HepG2 (cell line): ENCODE measurements around the gene FNIP2. TPM values are rescaled to one million over a fixed set of nuclear protein-coding genes. Genes with fewer than 3 reads are reported as not detected.

Experiments used
- AHDC1 ChIP-seq: sonication (generic); formaldehyde crosslinking; IDR thresholded peaks from 2 replicates; pipeline ENCODE4 v1.5.1; 2020; ENCODE audit warnings: mild to moderate bottlenecking, missing genetic modification reagents, borderline replicate concordance
- BRF2 ChIP-seq: sonication (generic); formaldehyde crosslinking; IDR thresholded peaks from 2 replicates; pipeline ENCODE4 v1.8.1; 2022; ENCODE audit warnings: mild to moderate bottlenecking, missing genetic modification reagents
- CREB1 ChIP-seq, 2 experiments: fragments of 450-650 bp in 1 of 2; IDR thresholded peaks; 2 replicates each; pipeline ENCODE4 v1.6.1; 2016 to 2017; ENCODE audit warnings: control low read depth in 1 of 2, mild to moderate bottlenecking in 1 of 2, missing compliant biosample characterization in 1 of 2, missing genetic modification characterization in 1 of 2
- CREM ChIP-seq, 2 experiments: sonication (generic) in 1 of 2; formaldehyde crosslinking in 1 of 2; IDR thresholded peaks; 2 replicates each; pipeline versions ENCODE4 v1.4.0 to v1.6.1; 2016 to 2020; ENCODE audit warnings: antibody characterized with exemption in 1 of 2, mild to moderate bottlenecking in 1 of 2, missing genetic modification reagents in 1 of 2
- DNMT1 ChIP-seq: sonication (generic); formaldehyde crosslinking; IDR thresholded peaks from 2 replicates; pipeline ENCODE4 v1.5.1; 2020; ENCODE audit warnings: mild to moderate bottlenecking, missing genetic modification reagents
- FOXJ3 ChIP-seq: sonication (generic); formaldehyde crosslinking; IDR thresholded peaks from 2 replicates; pipeline ENCODE4 v1.4.0; 2020; ENCODE audit warnings: missing genetic modification reagents, mild to moderate bottlenecking, borderline replicate concordance
- FOXK2 ChIP-seq: fragments of 450-650 bp; IDR thresholded peaks from 2 replicates; pipeline ENCODE4 v1.6.1; 2016
- HNF4A ChIP-seq: sonication (generic); formaldehyde crosslinking; IDR thresholded peaks from 2 replicates; pipeline ENCODE4 v1.4.0; 2020; ENCODE audit warnings: missing genetic modification reagents
- HNF4G ChIP-seq, 2 experiments: sonication (generic) in 1 of 2; formaldehyde crosslinking in 1 of 2; IDR thresholded peaks; 2 replicates each; pipeline versions ENCODE4 v1.4.0 to v1.6.1; 2011 to 2020; ENCODE audit warnings: borderline replicate concordance in 2 of 2, low read depth in 2 of 2, mild to moderate bottlenecking in 2 of 2, low read length in 1 of 2, missing genetic modification reagents in 1 of 2, moderate library complexity in 1 of 2
- KLF11 ChIP-seq: IDR thresholded peaks from 2 replicates; pipeline ENCODE4 v1.6.1; 2016; ENCODE audit warnings: missing compliant biosample characterization
- KMT2B ChIP-seq: IDR thresholded peaks from 2 replicates; pipeline ENCODE4 v1.6.1; 2016; ENCODE audit warnings: missing genetic modification reagents, missing compliant biosample characterization
- MIXL1 ChIP-seq: IDR thresholded peaks from 2 replicates; pipeline ENCODE4 v1.6.1; 2016
- PITX1 ChIP-seq: sonication (generic); formaldehyde crosslinking; IDR thresholded peaks from 2 replicates; pipeline ENCODE4 v1.5.1; 2020; ENCODE audit warnings: mild to moderate bottlenecking, missing genetic modification reagents
- POLR2AphosphoS2 ChIP-seq: IDR thresholded peaks from 2 replicates; pipeline ENCODE4 v1.6.1; 2011; ENCODE audit warnings: low read depth, low read length, improper control_type of control experiment
- PPARG ChIP-seq: conservative IDR thresholded peaks from 2 replicates; pipeline ENCODE4 v1.6.1; 2016; ENCODE audit warnings: missing biosample characterization, missing genetic modification reagents
- PRDM15 ChIP-seq: sonication (generic); formaldehyde crosslinking; IDR thresholded peaks from 2 replicates; pipeline ENCODE4 v1.4.0; 2020; ENCODE audit warnings: missing genetic modification reagents
- PTBP1 ChIP-seq: fragments of 200-400 bp; formaldehyde crosslinking; IDR thresholded peaks from 2 replicates; pipeline ENCODE4 v1.6.1; 2018; ENCODE audit warnings: low read length, low read depth; ENCODE audit not compliant: poor library complexity, severe bottlenecking
- SATB2 ChIP-seq: sonication (generic); formaldehyde crosslinking; IDR thresholded peaks from 2 replicates; pipeline ENCODE4 v1.5.0; 2020; ENCODE audit warnings: missing genetic modification reagents
- TBX3 ChIP-seq: fragments of 450-650 bp; IDR thresholded peaks from 2 replicates; pipeline ENCODE4 v1.6.1; 2017; ENCODE audit warnings: antibody characterized with exemption, mild to moderate bottlenecking, inconsistent platforms, borderline replicate concordance
- ZNF335 ChIP-seq: sonication (generic); formaldehyde crosslinking; IDR thresholded peaks from 2 replicates; pipeline ENCODE4 v1.4.0; 2020; ENCODE audit warnings: missing genetic modification reagents
- ZNF674 ChIP-seq: sonication (generic); formaldehyde crosslinking; IDR thresholded peaks from 2 replicates; pipeline ENCODE4 v1.5.0; 2020; ENCODE audit warnings: low read depth, mild to moderate bottlenecking, missing genetic modification reagents
- polyA plus RNA-seq, 8 experiments: library from polyadenylated mRNA; depleted of rRNA in 3 of 8; stranded (reverse) in 7 of 8; unstranded in 1 of 8; fragments of >200 nt; fragmentation: Illumina TruSeq in 4 of 8; extraction: Trizol in 4 of 8; gene quantifications; 2 replicates each; pipeline versions ENCODE4 v1.2.1 to v1.2.3, GENCODE V29; 2011 to 2016; ENCODE audit warnings: low read depth in 4 of 8, missing spikeins in 1 of 8, mixed read lengths in 1 of 8; ENCODE audit not compliant: insufficient read depth in 1 of 8
- total RNA-seq, 5 experiments: library from RNA; depleted of rRNA; stranded (reverse); fragments of >200 nt; fragmentation: Illumina TruSeq; extraction: Trizol; gene quantifications; 2 replicates each; pipeline ENCODE4 v1.2.3, GENCODE V29; 2016; ENCODE audit warnings: low read depth in 1 of 5

Gene FNIP2
- total and polyA plus RNA-seq, 2 of the 13 experiments (the other 11 are each of a cell fraction or from before 2014, with no cell fraction given), result 15.5 to 21.0 TPM

GRCh38 chr4:158812543-158812942 is 43.7 kb downstream of the FNIP2 start (continued):
- peak; percentile 48; the same call in 1 of the 2 replicates for TF ChIP-seq TBX3
- TF ChIP-seq AHDC1 (CRISPR knock-in tag), result peak; percentile 78; the same call in 1 of the 2 replicates
- no peak for TF ChIP-seq SATB2 (CRISPR knock-in tag)
- TF ChIP-seq PPARG (CRISPR knock-in tag), result no peak
- no peak for TF ChIP-seq KMT2B (CRISPR knock-in tag)
- TF ChIP-seq FOXK2, result peak; percentile 47; the same call in 1 of the 2 replicates
- TF ChIP-seq ZNF335 (CRISPR knock-in tag), result no peak
- TF ChIP-seq PITX1 (CRISPR knock-in tag), result no peak
- no peak for TF ChIP-seq BRF2 (CRISPR knock-in tag)
- TF ChIP-seq CREM (IDR thresholded peaks at IDR 0.05), result peak; percentile 53; the same call in 1 of the 2 replicates
- TF ChIP-seq CREM (CRISPR knock-in tag; IDR thresholded peaks at IDR 0.05), result no peak
- peak; percentile 53; the same call in 1 of the 2 replicates for TF ChIP-seq MIXL1 (CRISPR knock-in tag)
- TF ChIP-seq HNF4A (CRISPR knock-in tag), result peak; percentile 92
- TF ChIP-seq HNF4G (IDR thresholded peaks at IDR 0.05; ENCODE audit: borderline replicate concordance, low read depth, low read length), result peak; percentile 81
- no peak for TF ChIP-seq HNF4G (CRISPR knock-in tag; IDR thresholded peaks at IDR 0.05; ENCODE audit: borderline replicate concordance, low read depth)
- TF ChIP-seq DNMT1 (CRISPR knock-in tag), result no peak
- no peak for TF ChIP-seq POLR2AphosphoS2
- TF ChIP-seq CREB1 (IDR thresholded peaks at IDR 0.05), result no peak
- TF ChIP-seq CREB1 (CRISPR knock-in tag; IDR thresholded peaks at IDR 0.05), result peak; percentile 41; the same call in 1 of the 2 replicates
- no peak for TF ChIP-seq ZNF674 (CRISPR knock-in tag)
- TF ChIP-seq PTBP1, result no peak
- peak; percentile 49 for TF ChIP-seq FOXJ3 (CRISPR knock-in tag)
- no peak for TF ChIP-seq PRDM15
- no peak for TF ChIP-seq KLF11 (CRISPR knock-in tag)
